Embryonic facial prominence (tissue), 1 donor: ENCODE data around the gene EPHX1.
"Not testable (repeated sequence)": the region's sequence is repeated elsewhere in the genome, so short reads cannot be mapped to it uniquely, and the experiment has no call there.

ENCODE experiments used
- DNase-seq: peaks from one replicate; pipeline ENCODE4 v3.0.0-alpha.2; 2016; ENCODE audit errors: extremely low spot score

The EPHX1 gene

DNA sequence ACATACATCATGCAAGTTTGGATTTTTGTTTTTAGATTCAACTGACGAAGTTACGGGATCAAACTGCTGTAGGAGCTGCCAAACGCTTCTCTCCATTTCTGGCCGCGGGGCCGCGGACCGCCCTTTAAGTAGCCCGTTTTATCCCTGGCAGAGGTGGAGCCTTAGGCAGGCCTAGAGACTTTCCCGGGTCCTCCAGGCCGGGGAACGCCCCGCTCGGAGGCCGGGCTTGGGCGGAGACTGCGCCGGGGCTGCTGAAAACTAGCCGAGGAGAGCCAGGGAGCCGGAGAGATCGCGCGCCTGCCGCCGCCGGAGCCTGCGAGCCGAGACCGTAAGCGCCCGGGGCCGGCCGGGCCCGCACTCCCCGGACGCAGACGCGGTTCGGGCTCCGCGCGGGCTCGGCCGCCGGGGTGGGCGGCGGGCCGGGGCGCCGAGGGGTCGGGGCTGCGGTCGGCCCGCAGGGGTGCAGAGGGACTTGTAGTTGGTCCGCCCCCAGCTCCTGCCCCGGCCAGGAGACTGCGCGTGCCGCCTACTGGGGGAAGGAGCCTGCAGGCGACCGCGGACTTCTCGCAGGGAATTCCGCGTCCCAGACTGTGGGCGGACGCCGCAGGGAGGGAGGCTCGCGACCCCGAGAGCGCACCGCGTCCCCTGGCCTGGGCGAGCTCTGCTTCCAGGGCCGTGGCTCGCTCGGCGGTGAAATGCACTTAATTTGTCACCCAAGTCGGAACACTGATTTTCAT is at the start of gene EPHX1:
EPHX1 (plus strand) TSS at position 283 of the 737 bp plus-strand sequence. CDS start 18,606 bp downstream, outside the sequence.
- peak; percentile 71 for DNase-seq

DNA sequence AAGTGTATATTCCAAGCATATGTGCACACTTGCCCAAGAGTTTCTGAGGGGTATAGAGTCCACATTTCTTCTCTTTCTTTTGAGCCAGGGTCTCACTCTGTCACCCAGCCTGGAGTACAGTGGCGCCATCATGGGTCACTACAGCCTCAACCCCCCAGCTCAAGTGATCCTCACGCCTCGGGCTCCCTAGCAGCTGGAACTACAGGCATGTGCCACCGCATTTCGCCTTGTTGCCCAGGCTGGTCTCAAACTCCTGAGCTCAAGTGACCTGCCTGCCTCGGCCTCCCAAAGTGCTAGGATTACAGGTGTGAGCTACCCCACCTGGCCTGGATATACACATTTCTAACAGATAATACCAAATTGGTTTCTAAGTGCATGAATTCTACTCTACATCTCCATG is 49.4 kb upstream of the EPHX1 start:
- no peak for DNase-seq

DNA sequence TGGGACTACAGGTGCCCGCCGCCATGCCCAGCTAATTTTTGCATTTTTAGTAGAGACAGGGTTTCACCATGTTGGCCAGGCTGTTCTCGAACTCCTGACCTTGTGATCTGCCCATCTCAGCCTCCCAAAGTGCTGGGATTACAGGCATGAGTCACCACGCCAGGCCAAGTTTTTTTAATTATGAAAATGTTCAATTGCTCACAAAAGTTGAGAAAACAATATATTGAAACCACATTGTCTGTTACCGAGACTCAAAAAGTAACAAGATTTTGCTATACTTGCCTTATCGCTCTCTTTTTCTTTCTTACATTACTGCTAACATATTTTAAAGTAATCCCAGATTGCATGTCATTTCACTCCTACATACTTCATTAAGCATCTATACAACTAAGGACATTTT is 48.5 kb upstream of the EPHX1 start:
- DNase-seq, result not testable (repeated sequence)

DNA sequence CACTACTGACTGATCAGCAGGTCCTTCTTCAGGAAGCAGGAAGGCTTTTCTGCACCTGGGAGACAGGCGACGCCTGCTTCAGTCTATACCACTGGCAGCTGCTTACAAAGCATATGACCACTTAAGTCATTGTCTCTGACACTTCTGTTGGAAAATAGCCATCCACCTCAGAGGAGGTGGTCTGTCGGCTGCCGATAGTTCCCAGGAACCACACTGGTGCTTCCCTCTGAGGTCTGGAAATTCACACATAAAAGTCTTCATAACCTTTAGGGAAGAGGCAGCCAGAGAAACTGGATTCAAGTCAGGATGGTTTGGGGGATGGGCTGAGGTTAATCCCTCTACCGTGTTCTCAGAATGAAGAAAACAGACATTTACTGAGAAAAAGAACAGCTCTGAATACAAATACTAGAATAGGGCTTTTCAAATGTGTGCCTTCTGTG is 47.9 kb upstream of the EPHX1 start:
- DNase-seq, result no peak

DNA sequence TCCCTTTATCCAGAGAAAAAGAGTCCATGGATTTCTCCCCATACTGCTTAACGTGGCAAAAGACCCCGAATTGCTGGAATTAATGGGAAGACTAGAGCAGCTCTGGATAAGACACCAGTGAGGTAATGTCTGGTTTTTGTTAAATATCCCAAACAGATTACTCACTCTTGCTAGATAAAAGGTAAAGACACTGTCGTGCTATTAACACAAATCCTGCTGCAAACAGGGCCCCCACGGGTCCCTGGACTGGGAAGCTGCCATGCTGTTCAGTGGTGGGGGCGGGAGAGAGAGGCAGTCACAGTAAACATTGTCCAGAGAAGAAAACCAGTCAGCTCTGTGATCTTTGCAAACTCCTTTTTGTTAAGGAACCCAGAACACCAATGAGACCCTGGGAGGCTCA is 47.5 kb upstream of the EPHX1 start:
- DNase-seq, result peak; percentile 48

DNA sequence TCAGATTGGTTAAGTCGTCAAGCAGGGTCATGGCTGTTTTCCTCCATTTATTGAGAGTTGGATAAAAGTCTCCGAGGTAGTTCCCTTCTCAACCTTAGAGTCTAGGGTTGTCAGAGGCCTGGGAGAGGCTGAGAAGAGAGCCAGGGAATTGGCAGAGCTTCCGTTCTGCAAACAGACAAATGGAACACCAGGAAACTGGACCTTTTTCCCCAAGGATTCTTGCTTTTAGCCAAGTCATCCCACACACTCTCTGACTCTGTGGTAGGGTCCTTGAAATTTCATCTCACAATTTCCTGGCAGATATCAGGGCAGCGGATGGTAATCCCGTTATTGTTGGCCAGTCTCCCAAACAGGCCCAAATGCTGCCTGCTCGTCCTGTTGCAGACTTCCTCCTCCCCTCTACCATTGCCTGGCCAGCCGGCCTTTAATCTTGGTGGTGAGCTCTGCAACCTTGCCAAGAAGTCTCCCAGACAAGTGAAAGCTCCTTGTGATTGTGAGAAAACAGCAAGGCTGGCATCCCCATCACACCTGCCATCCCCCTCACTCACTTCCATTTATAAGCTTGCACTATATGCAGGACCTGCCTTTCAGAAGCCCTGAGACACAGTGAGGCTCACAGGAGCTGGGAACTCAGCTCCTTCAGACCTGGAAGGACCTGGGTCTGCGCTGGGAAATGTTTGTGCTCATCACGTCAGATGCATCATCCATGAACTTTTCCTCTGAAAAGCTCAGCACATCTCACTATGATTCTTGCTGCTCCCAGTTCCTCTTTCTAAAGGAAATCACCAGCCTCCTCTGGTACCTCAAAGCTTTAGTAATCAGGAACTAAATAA is 46.0 kb upstream of the EPHX1 start:
- no peak for DNase-seq

DNA sequence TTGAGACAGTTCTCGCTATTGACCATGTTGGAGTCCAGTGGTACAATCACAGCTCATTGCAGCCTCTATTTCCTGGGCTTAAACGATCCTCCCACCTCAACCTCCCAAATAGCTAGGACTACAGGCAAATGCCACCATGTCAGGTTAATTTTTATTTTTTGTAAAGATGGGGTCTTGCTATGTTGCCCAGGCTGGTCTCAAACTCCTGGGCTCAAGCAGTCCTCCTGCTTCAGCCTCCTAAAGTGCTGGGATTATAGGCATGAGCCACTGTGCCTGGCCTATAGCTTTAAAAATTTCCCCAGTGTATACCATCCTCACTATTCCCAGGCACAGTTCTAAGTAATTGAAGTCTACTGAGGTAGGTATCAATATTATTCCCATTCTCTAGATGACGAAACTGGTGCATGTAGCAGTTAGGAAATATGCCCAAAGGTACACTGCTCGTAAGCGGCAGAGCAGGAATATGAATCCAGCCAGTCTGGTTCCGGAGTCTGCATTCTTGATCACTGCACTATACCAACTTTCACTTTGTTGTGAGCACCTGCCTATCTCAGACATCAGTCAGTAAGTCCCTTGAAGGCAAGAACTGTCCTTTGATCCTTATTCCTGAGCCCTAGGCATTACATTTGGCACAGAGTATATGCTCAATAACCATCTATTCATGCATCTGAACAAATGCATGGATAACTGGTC is 43.8 kb upstream of the EPHX1 start:
- no peak for DNase-seq

DNA sequence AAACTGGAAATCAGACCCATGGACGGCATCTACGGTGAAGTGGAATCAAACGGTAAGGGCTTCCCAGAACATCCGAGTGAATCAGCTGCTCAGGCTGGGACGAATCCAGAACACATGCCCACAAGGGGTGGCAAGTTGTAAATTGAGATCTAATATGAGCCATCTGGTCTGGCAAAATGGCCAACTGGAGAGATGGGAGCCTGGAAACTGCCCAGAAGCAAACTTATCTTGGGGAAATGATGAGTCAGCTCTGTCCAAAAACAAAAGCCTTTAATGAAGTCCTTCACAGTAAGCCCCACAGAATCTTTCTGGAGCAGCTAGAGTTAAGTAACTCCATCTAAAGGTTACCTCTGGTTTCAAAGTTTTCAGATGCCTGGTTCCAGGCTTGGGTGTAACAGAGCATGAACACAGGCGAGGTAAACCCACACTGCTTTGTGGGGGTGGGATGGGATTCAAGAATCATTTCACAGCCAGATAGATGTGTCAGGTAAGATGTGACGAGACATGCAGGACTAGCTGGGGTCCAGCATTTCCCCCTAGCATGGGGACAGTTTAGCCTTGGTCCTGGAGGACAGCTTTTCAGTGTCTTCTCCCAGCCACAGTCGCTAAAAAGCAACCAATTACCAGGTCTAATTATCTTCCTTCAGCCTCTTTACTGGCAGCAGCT is 42.8 kb upstream of the EPHX1 start:
- no peak for DNase-seq

DNA sequence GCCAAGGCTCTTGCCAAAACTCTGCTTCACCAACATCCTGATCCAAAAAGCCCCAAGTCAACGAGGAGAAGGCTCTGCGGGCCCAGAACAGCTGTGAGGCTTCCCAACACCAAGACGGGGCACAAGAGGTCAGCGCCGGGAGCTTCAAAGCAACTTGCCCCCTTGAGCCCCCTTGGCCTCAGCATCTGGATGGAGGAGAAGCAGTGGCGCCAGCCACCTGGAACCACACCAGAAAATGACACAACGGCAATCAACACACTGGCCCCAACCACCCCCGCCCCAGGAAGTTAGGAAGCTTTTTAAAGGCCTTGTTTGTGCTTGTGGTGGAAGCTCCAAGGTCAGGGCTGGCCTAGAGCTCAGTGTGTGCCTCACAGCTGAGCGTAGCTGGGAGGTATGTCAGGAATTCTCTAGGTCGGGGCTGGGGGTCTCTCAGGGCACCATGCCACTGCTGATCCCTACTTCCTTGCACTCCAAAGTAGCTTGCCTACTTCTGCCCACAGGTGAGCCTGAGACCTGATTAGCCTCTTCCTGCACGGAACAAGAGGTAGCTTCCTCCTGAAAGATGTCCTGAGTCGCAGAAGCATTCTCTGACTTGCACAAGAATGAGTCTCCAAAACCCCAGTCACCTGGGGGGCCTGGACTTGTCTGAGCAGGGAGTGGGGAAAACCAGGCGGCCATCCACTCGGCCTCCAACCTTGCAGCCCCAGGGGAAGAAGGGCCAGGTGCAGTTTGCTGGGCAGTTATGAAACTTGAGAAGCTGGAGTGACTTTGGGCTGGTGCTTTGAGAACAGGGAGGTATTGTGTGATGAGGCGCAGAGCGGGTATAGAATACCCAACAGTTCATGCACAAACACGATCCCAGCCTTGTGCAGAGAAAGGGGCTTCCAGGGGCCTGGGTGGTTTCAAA is 42.0 kb upstream of the EPHX1 start:
- no peak for DNase-seq

DNA sequence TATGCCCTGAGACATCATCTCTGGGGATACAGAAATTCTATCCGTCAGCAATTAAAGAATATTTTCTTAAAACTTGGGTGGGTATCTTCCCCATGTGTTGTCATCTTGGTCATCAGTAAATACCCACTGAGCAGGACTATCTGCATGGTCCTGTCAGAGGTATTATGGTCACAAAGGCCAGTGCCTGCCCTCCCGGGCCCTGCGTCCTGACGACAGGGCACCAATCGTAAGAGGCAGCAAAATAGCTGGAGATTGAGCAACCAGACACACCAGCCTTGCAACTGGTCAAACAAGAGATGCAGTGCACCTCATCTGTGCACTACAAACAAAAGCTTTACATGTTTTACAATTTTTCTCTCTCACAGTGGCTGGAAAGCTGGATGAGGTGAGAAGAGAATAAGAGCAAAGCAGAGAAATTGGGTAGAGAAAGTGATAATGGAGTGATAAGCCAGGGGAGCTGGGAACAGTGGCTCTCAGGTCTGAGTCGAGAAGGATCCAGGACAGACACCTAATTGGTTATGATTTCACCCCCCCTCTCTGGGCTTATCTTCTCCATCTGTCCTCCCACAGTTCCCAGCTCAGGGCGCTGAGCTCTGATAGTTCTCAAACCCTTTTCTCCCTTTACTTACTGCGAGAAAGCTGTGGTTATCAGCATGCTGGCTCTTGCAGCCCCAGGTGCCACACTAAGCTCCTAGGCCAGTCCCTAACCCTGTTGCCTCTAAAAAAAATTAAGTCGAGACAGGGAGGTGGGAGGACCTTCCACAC is 41.1 kb upstream of the EPHX1 start:
- no peak for DNase-seq

DNA sequence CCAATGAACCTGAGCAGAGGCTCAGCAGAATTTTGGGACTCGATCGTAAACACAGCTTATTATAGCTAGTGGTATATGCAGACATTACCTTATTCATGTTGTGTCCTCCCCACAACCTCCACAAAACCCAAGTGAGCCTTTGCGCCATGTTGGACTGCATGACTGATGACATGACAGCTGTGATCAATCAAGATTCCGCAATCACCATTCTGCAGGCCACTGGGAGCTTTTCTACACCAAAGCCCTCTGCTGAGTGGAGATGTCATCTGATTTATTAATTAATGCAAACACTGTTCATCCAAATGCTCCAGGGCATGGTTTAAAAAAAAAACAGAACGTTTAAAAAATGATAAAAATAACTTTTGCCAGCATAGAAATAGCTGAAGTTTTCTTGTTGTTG is 40.2 kb upstream of the EPHX1 start:
- DNase-seq, result no peak

DNA sequence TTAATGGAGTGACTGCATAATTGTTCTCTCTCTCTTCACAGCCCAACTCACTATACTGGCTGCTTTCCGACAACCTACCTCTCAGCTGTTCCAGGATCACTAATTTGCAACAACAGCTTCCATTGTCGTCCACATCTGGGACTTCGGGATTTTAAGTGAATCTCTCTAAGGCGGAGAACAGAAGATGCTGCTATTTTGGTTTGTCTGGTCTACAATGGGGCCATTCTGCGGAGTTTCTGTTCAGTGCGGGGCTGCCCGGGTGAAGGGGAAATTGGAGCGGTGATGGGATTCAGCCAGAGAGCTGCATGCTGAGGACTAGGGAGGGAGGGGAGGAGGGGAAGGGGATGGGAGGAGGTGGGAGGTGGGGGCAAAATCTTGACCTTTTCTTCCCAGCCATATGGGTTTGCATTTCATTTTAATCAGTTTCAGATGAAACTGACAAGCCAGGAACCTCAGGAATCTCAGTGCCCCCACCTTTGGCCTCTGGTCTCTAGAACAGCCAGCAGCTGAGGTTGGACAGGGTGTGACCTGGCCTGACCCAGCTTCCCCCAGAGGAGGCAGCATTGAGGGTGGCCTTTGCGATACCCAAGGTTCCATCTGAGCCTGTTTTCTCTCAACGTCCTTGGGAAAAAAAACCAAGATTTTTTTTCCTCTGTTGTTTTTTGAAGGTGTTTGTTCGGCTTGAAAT is 39.2 kb upstream of the EPHX1 start:
- DNase-seq, result no peak

DNA sequence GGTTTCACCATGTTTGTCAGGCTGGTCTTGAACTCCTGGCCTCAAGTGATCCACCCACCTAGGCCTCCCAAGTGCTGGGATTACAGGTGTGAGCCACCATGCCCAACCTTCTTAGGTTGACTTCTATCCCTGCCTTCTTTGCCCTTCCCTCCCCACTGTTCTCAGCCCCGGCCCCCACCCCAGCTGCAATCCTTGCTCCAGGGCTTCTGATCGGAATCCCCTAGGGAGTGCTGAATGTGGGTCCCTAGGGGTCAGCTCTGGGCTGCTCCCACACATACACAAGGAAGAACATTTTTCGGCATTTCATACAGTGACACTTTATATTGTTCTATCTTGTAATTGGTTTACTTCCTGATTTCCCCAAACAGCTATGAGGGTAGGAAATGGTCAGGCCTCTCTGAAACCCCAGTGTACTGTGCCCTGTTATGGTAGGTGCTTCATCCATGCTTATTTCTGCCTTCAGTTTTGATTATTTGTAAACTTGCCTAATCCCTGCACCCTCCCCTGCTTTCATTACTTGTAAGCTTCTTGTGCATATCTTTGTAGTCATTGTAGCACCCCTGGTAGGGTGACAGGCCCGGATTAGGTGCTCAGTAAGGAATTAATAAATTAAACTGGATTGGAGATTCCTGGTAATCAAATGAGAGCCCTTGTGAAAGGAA is 38.1 kb upstream of the EPHX1 start:
- DNase-seq, result no peak

DNA sequence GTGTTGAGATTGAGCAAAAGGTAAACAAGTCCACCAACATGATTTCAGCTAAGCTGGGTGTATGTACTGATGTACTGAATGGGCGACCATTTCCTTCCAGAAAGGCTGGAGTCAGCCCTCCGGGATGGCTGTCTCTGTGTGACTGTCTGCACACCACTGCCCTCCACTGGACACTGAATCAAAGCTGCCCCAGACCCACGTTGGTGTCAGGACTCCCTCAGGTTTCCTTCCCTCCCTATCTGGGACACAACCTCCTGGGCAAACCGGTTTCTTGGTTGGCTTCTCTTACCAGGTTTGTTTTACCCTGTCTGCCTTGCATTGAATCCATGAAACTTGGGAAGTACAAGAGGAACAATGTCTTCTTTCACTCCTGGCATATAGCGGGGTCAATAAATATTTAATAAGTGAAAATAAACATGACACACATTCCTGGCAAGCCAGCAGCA is 37.6 kb upstream of the EPHX1 start:
- peak; percentile 52 for DNase-seq

DNA sequence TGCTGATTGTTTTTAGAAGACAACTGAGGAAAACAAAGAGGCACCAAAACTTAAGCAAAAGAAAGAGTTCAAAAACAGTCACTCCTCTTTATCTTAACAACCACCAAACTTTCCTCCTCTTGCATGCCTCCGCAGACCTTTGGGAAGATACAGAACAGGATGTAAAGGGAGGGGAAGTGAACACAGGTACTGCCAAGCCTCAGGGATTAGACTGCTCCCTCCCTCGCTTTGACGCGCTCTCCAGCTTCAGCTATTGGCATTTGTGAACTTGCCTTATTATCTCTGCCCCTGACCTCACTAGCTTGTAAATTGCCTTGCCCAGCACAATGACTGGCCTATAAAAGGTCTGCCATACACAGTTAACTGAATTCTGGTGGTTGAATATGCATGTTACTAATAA is 37.1 kb upstream of the EPHX1 start:
- DNase-seq, result no peak

DNA sequence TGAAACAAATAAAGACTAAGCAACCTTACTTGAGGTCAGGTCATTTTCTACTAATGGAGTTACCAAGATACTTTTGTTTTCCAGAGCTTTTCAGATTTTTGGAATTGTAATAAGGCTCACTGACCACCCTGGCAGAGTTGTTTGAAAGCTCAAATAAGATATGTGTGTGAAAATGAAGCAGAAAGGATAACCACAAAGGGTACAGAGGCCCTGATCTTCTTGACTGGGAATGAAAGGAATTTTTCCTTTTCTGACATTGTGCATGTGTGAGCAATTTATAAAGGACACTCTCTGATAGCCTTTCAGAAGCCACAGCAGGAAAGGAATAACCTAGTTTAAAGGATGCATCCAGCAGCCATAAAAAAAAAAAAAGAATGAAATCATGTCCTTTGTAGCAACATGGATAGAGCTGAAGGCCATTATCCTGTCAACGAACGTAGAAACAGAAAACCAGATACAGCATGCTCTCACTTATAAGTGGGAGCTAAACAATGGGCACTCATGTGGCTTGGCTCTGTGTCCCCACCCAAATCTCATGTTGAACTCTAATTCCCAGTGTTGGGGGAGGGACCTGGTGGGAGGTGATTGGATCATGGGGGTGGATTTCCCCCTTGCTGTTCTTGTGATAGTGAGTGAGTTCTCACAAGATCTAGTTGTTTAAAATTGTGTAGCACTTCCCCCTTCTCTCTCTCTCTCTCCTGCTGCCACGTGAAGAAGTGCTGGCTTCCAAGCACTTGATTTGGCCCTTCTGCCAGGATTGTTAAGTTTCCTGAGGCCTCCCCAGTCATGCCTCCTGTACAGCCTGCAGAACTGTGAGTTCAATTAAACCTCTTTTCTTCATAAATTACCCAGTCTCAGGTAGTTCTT is 35.4 kb upstream of the EPHX1 start:
- DNase-seq, result no peak

DNA sequence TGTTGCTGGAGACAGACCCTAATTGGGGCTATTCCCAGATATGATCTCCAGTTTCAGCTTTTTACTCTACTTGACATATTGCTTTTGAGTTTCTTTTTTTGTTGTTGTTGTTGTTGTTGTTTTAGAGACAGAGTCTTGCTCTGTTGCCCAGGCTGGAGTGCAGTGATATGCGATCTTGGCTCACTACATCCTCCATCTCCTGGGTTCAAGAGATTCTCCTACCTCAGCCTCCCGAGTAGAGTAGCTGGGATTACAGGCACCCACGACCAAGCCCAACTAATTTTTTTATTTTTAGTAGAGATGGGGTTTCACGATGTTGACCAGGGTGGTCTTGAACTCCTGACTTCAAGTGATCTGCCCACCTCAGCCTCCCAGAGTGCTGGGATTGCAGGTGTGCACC is 33.6 kb upstream of the EPHX1 start:
- no peak for DNase-seq

DNA sequence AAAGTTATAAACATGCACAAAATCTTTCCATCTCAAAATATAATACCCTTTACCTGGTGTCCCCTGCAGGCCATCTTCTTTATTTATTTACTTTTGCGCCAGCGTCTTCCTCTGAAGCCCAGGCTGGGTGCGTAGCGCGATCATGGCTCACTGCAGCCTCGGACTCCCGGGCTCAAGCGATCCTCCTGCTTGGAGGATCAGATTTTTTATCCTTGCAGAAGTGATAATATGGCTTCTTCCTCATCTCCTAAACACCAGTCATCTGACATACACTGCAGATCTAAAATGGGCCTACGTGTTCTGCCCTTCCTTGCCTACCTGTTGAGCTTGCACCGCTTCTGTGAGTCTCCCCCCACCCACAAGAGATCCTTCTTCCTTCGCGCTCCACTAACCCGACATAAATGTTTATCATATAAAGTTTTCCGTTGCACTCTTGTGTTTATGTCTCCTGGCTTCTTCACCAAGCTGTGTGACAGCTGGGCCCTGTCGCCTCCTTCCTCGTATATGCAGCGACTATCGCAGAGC is 32.8 kb upstream of the EPHX1 start:
- no peak for DNase-seq
